MG63 (cell line): Measurements from ENCODE around the gene ZGLP1. TPM values are rescaled to one million over a fixed set of nuclear protein-coding genes. Genes with fewer than 3 reads are reported as not detected.
A peak's percentile ranks its signal among the peaks of the same experiment; 100 is the strongest.

ENCODE experiments used
- DNase-seq: peaks from one replicate; pipeline ENCODE4 v3.0.0-alpha.2; 2020
- H3K27me3 ChIP-seq: fragments of 250-450 bp; sonication (Bioruptor Pico); 2 replicates; pipeline ENCODE4 v1.5.1; 2020; ENCODE audit warnings: mild to moderate bottlenecking, moderate library complexity
- H3K36me3 ChIP-seq: fragments of 250-450 bp; sonication (Bioruptor Pico); 2 replicates; pipeline ENCODE4 v1.5.1; 2020; ENCODE audit warnings: mild to moderate bottlenecking, moderate library complexity
- H3K4me3 ChIP-seq: fragments of 250-450 bp; sonication (Bioruptor Pico); 2 replicates; pipeline ENCODE4 v1.5.1; 2020; ENCODE audit warnings: mild to moderate bottlenecking, moderate library complexity
- H3K9me3 ChIP-seq: fragments of 250-450 bp; sonication (Bioruptor Pico); 2 replicates; pipeline ENCODE4 v1.5.1; 2020; ENCODE audit warnings: mild to moderate bottlenecking, moderate library complexity
- total RNA-seq: library from RNA; depleted of rRNA; stranded (reverse); fragments of >200 nt; shearing (Covaris generic); gene quantifications from 2 replicates; pipeline ENCODE4 v1.2.3, GENCODE V29; 2014; ENCODE audit warnings: low replicate concordance

ZGLP1 gene
- total RNA-seq, 1 experiment from 2014 or later: 0.43 TPM

DNA sequence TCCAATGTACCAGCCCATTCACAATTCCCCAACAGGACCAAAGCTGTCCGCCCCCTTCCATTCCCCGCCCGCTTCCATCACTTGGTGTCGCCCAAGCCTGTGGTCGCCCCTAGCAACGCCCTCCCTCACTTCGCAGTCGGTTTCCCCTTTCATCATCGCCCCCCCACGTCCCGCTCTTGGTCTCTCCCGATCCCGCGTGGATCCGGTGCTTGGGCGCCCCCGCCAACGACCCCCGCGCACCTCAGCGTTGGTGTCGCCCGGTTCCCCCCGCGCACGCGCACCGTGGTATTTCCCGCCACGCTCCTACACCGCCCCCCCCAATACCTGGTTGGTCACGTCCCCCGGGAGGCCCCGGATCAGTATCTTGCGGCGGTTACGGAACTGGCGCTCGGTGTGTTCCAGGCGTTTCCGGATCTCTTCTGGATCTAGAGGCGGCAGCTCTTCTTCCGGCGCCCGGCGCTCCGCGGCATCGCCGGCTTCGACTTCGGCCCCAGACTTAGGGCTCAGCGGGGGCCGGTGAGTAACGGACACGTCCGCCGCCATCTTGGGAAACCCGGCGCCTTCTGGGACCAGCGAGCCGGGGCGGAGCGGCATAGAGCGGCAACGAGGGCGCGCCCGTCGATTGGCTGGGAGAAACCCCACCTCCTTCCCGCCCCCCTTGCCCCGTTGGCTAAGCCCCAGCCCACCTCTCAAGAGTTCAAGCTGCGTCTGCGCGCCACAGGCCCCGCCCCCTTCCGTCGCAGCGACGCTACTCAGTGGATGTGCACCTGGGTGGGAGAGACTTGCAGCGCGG lies 23.5 kb upstream of the ZGLP1 start, which contains the start of gene RAVER1:
Gene RAVER1 (minus strand): TSS at position 565 of the 793 bp plus-strand sequence. CDS start 22 bp downstream, at position 543.
- peak; percentile 99 for DNase-seq
- peak within 1 kb of the TSS; percentile 80 for H3K4me3 ChIP-seq
- H3K9me3 ChIP-seq: 0 out of 2 replicates have a peak, but pooled peaks cover 2% of the 10 kb centered on the region
- no peaks in the 10 kb centered on the region for H3K27me3 ChIP-seq
- H3K36me3 ChIP-seq: peaks cover 40% of the 10 kb centered on the region

DNA sequence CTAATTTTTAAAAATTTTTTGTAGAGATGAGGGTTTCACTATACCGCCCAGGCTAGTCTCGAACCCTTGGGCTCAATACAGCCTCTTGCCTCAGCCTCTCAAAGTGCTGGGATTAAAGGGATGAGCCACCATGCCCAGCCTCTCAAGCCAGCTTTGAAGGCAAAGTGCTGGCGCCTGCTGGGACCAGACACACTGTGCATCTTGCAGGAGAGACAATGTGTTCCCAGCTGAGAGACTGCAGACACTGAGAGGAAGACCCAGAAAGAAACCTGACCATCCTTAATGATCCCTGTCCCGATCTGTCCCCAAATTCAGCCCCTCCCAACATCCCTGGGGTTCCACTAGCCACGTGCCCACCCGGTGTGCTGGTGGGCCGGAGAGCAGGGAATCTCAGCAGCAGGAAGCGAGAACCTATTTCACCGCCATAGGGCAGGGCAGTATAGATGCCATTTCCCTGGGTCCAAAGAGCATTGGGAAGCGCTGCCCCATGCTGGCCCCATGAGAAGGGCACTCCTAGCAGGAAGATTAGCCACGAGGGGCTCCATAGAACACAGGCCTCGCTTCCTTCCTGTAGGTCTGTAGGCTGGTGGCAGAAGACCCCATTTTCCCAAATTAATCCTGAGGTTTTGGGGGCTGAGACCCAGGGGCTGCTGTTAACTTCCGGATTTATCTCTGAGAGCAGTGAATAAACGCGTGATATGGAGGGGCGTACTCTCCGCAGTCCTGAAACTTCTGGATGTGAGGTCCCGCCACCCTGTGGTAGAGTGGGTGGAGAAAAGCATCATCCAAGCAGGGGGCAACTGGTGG lies 22.7 kb upstream of the ZGLP1 start:
- 0 out of 2 replicates have a peak, but pooled peaks cover 2% of the 10 kb centered on the region for H3K9me3 ChIP-seq
- peak overlapping the region; percentile 80 for H3K4me3 ChIP-seq
- H3K27me3 ChIP-seq: no peaks in the 10 kb centered on the region
- H3K36me3 ChIP-seq: peaks cover 48% of the 10 kb centered on the region
- DNase-seq: no peak

DNA sequence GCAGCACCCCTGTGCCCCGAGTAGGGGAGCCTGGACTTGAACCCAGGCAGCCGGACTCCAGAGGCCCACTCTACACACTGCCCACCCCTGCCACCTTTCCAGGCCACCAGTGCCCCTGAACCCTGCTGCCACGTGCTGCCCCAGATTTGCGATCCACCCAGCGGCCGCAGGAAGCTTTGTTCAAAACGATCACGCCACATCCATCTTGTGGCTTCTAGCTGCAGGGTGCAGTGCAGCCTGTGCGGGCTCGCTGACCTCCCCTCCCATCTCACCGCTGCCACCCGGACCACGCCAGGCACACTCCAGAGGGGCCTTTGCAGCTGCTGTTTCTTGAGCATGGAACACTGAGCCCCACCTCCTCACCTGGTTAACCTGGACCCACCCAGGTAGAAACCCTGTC lies 19.9 kb upstream of the ZGLP1 start:
- H3K9me3 ChIP-seq: no peaks in the 10 kb centered on the region
- peaks cover 76% of the 10 kb centered on the region for H3K36me3 ChIP-seq
- no peak for DNase-seq
- no peaks in the 10 kb centered on the region for H3K27me3 ChIP-seq
- H3K4me3 ChIP-seq: no peak overlapping the region

DNA sequence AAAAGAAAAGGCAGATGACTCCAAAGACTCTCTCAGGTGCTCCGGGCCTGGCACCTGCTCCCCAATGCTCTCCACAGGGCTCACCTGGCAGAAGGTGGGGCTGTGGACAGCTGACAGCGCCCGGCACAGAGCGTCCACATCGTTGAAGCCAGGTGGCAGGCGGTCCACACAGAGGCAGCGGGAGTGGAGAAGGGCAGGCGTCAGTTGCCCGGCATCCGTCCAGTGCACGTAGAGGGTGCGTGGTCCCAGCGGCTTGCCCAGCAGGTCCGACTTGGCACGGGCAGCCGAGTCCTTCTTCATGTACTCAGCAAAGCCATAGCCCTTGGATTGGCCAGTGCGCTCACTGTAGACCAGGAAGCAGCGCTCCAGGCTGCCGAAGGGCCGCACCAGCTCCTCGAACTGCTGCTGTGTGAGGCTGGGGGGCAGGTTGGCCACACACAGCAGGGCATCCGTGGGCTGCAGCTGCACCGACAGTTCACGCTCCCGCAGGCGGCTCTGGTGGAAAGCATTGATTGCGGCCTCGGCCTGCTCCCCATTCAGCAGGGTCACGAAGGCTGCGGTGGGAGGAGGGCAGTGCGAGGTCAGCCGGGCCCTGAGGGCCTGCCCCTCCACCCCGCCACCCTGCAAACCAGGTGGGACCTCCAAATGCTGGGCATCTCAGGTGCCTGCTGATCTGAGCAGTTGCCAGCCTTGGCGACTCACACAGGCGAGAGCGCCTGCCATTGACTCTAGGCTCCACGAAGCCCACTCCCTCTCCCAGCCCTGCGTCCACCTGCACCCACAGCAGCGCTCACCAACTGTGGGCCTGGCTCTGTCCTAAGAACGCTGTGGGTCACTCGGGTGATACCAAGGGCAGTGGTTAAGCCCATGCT lies 19.2 kb upstream of the ZGLP1 start:
- H3K4me3 ChIP-seq: no peak overlapping the region
- H3K9me3 ChIP-seq: no peaks in the 10 kb centered on the region
- no peak for DNase-seq
- H3K27me3 ChIP-seq: no peaks in the 10 kb centered on the region
- peaks cover 82% of the 10 kb centered on the region for H3K36me3 ChIP-seq

DNA sequence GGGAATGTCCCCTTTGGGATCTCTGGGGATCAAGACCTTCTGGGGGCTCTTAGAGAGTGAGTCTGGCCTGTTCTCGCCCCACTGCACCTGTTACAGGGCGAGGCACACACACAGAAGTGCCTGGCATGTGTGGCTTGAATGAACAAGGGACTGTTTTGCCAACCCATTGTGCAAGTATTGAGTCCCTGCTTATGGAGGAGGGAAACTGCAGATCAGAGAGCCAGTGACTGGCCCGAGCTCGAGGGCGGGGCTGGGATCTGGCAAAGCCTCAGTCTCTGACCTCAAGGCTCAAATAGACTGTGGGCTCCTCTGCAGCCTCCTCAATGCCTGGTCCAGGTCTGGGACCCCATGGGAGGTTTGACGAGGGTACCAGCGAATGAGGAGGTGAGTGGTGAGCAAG lies 18.2 kb upstream of the ZGLP1 start:
- DNase-seq: no peak
- Histone ChIP-seq H3K4me3 (no peak overlapping the region), H3K36me3 (peaks cover 92% of the 10 kb centered on the region), H3K9me3 (no peaks in the 10 kb centered on the region), H3K27me3 (no peaks in the 10 kb centered on the region)

DNA sequence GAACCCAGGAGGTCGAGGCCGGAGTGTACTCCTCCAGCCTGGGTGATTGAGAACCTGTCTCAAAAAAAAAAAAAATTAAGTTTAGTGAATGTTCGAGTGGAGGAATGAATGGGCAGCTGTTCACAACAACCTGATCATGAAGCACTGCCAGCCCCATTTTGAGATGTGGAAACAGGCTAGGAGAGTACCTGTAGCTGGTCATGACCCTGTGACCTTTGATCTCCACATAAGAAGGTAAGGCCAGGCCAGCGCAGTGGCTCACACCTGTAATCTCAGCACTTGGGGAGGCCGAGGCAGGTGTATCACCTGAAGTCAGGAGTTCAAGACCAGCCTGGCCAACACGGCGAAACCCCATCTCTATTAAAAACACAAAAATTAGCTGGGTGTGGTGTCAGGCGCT lies 16.1 kb upstream of the ZGLP1 start:
- H3K9me3 ChIP-seq: no peaks in the 10 kb centered on the region
- no peaks in the 10 kb centered on the region for H3K27me3 ChIP-seq
- no peak for DNase-seq
- no peak overlapping the region for H3K4me3 ChIP-seq
- H3K36me3 ChIP-seq: peaks cover 99% of the 10 kb centered on the region

DNA sequence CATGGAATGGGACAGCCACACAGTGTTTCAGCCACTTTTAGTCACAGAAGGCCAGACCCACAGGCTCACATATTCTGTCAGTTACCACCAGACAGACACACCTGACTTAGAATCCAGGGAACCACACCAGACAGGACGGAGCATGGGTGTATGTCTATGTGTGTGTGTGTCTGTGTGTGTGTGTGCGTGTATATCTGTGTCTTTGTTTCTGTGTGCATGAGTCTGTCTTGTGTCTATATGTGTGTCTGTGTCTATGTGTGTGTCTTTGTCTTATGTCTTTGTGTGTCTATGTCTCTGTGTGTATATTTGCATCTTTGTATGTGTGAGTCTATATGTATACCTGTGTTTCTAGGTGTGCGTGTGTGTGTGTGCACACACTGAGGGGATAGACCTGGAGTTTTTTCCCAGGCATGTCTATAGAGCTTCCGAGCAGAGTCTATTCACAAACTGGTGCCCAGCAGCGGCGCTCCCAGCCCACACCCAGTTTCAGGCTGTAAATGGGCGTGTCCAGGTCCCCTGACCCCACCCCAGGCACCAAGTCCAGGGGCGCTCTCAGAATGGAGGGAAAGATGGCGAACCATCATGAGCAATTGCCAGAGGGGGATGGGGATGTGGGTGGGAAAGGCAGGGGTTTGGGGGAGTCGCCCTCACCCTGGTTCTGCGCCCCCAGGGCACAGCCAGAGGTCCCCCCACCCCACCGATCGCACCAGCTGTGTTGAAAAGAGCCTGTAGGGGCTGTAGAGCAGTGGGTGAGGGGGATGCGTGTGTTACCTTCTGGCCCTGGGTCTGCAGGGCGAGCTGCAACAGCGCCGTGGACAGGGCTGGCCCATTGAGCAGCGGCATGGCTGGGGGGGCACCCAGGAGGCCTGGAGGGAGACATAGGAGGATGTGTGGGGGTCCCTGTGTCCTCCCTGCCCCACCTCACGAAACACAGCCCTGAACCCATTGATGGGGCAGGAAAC lies 12.5 kb upstream of the ZGLP1 start:
- Histone ChIP-seq H3K9me3 (no peaks in the 10 kb centered on the region), H3K27me3 (no peaks in the 10 kb centered on the region), H3K36me3 (peaks cover 88% of the 10 kb centered on the region), H3K4me3 (no peak overlapping the region)
- DNase-seq: no peak

DNA sequence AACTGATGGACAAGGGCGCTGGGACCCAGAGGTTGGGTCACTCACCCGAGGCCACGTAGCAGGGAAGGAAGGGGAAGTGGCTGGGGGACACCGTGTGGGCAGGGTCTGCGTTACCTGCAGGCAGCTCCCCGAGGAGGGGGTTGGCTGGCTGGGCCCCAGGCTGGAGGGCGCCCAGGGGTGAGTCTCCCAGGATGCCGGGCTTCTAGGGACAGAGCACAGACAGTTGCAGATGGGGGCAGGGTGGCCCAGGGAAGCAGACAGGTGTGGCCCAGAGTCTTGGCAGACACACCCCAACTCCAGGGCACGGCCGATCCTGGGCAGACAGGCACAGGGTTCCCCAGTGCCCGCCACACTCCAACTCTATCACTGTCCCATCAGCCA lies 11.8 kb upstream of the ZGLP1 start:
- DNase-seq: no peak
- Histone ChIP-seq H3K9me3 (no peaks in the 10 kb centered on the region), H3K36me3 (peaks cover 84% of the 10 kb centered on the region)

DNA sequence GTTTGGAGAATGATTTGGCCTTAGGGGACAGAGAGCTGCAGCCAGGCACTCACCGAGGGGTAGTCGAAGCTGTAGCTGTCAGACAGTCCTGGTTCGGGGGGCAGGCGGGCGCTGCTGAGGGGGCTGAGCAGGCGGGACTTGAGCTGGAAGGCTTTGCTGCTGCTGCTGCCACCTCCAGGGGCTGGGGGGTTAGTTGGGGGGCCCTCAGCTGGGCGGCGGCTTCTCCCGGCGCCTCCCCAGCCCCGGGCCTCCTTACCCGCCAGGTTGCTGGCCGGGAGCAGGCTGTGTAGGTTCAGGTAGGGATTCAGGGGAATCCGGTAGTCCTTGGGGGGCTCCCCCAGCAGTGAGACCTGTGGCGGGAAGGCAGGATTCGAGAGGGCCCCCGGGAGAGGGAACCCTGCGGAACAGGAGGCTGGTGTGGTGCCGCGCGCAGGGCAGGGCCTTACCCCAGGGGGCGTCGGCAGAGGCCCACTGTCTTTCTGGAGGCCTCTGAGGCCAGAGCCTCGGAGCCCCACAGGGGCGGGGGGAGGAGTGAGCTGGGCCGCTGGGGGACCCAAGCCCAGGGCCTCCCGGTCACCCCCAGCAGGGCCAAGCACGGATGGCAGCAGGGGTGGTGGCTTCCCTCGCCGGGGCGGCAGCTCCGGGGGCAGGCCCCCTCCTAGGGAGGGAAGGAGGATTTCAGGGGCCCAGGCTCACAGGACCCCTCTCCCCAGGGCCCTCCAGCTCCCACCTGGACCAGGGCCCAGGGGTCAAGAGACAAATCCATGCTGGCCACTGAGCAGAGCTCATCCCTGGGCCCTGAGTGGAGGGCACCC lies 11.2 kb upstream of the ZGLP1 start:
- Histone ChIP-seq H3K9me3 (no peaks in the 10 kb centered on the region), H3K36me3 (peaks cover 84% of the 10 kb centered on the region), H3K4me3 (no peak overlapping the region), H3K27me3 (no peaks in the 10 kb centered on the region)
- no peak for DNase-seq

More for the DNA sequence above, 11.8 kb upstream of the ZGLP1 start:
- Histone ChIP-seq H3K4me3 (no peak overlapping the region), H3K27me3 (no peaks in the 10 kb centered on the region)

DNA sequence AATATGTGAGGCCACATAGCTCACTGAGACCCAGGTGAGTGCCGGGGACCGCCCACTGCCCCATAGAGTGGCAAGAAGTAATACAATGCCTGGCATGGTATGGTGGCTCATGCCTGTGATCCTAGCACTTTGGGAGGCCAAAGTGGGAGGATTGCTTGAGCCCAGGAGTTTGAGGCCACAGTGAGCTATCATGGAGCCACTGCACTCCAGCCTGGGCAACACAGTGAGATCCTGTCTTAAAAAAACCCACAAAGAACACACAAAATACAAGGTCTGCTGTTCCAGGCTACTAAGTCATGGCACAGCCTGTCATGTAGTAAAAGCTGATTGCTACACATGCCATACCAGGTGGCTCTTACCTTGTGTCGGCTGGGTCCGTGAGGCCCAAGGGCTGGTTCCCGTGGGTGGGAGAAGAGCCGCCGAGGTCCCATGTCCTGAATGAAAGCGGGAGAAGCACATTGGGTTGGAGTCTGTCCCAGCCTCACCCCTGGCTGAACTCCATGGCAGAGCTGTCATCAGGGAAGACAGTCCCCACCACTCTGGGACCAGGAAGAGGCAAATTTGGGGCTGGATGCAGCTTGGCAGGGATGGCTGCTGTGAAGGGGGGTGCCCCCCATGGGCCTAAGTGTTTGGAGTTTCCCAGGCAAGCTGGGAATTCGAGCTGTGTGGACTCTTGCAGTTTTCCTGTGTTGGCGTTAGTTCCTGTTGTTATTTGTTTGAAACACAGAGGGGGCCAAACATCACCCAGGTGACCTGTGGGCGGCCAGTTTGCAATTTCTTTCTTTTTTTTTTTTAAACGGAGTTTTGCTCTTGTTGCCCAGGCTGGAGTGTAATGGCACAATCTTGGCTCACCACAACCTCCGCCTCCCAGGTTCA lies 9.4 kb upstream of the ZGLP1 start:
- H3K9me3 ChIP-seq: no peaks in the 10 kb centered on the region
- peaks cover 69% of the 10 kb centered on the region for H3K36me3 ChIP-seq
- no peak for DNase-seq
- H3K4me3 ChIP-seq: no peak overlapping the region
- H3K27me3 ChIP-seq: no peaks in the 10 kb centered on the region

DNA sequence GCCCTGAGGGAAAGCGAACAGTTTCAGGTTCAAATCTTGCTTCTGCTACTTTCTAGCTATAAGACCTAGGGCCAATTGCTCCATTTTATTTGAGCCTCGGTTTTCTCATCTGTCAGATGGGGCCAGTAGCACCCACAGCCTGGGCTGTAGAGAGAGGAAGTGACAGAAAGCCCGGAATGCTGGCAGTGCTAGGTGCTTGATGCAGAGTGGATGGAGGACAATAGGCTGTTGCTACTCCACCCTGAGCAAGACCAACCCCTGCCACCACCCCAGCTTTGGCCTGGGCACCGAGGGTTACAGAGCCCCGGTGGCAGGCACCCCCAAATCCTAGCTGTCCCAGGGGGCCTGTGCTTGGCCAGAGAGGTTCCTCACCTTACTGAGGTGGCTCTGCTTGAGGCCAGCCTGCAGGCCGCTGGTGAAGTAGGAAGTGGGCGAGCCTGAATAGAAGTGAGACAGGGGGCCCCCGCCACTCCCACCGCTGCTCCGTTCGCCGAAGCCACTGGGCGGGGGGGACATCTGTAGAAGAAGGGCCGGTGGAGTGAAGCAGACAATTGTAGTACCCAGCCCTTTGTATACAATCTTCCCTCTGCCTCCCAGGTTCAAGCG lies 8.3 kb upstream of the ZGLP1 start:
- Histone ChIP-seq H3K4me3 (no peak overlapping the region), H3K36me3 (peaks cover 66% of the 10 kb centered on the region), H3K9me3 (no peaks in the 10 kb centered on the region), H3K27me3 (no peaks in the 10 kb centered on the region)
- no peak for DNase-seq

DNA sequence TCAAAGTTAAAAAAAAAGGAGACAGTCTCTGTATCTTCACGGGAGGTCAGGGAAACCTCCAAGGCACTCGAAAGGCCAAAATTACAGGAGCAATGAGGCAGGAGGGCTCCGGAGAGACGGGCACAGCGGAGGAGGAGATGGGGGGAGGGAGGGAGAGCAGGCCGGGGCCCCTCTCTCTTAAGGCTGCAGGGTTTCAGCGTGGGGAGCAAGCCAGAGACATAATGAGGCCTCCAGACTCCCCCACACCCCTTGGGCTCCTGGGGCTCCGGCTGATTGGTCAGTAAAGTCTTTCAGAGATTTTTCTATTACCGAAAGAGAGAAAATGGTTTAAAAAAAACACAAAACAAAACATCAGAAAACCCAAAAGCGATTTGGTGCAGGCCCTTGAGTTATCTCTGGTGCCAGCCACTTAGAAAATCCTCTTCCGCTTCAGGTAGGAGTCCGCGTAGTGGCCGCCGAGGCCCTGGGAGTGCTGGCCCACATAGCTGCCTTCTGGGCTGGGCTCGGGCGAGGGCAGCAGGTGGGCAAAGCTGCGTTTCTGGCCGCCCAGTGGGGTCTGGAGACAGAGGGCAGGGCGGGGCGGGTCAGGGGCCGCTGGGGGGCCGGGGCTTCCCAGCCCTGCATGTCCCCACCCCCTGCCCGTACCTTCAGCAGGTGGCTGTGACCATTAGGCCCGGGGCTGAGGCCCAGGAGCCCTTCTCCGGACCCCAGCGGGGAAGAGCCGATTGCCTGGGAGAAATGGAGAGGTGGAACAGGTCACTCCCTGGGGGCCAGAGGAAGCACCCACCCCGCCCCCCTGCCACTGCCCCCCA lies 7.6 kb upstream of the ZGLP1 start:
- Histone ChIP-seq H3K4me3 (no peak overlapping the region), H3K36me3 (peaks cover 63% of the 10 kb centered on the region), H3K27me3 (no peaks in the 10 kb centered on the region)

More for the DNA sequence above, 7.6 kb upstream of the ZGLP1 start:
- no peak for DNase-seq
- H3K9me3 ChIP-seq: no peaks in the 10 kb centered on the region
